ENCODE data around the gene CYP39A1. TPM values are rescaled to one million over a fixed set of nuclear protein-coding genes. Genes with fewer than 3 reads are reported as not detected.

Gene CYP39A1
- total RNA-seq, 1 experiment from 2014 or later = 0.54 TPM

DNA sequence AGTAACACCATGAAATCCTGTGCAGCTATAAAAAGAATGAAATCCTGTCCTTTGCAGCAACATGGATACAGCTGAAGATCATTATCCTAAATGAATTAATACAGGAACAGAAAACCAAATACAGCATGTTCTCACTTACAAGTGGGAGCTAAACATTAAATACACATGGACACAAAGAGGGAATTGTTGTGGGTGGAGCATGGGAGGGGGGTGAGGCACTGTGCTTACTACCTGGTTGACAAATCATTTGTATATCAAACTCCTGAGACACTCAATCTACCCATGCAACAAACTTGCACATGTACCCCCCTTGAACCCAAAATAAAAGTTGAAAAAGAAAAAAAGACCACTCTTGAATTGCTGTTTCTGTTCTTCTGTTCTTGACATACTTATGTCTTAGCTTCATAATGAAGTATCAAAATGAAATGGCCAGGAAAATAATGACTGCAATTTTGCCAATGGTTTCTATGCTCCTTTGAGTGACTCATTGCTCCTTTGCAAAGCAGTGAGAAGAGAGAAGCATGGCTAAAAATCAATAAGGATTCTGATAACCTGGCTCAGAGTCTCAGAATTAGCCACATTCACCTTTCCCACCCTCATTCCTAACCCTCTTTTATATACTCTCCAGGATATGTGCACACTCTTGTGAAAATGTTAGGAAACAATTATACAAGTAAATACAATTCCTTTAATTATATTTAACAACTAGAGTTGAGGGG lies 71.0 kb downstream of the CYP39A1 start:
- no peak overlapping the region for H3K4me2 ChIP-seq (ENCODE audit: low read length)
- H3K27me3 ChIP-seq (ENCODE audit: insufficient read depth, low read length) = no peaks in the 10 kb centered on the region
- ChIA-PET RAD21 (ENCODE audit: low non-redundant PET in 1 of 2, low total read pairs in 2 of 2, uncharacterized antibody in 2 of 2, unreplicated experiment in 2 of 2) (no interaction called here), CTCF (no interaction called here), POLR2A (no interaction called here)
- ATAC-seq = no peak
- no peak overlapping the region for H3K9ac ChIP-seq (ENCODE audit: low read length)
- no peaks in the 10 kb centered on the region for H3K9me2 ChIP-seq (ENCODE audit: insufficient read depth)
- peaks cover 0 to 6% of the 10 kb centered on the region in 2 experiments; a peak in 1 of 4 replicates for H3K4me1 ChIP-seq (ENCODE audit: control insufficient read depth in 1 of 2, insufficient read depth in 2 of 2, low read length in 2 of 2)
- H3K27ac ChIP-seq (ENCODE audit: low read depth, low read length) = no peak overlapping the region
- TF ChIP-seq EGR1 (IDR thresholded peaks at IDR 0.05; ENCODE audit: low read depth) = no peak
- TF ChIP-seq JUND (IDR thresholded peaks at IDR 0.05) = no peak
- TF ChIP-seq RAD21 (IDR thresholded peaks at IDR 0.05; ENCODE audit: low read depth) = no peak
- TF ChIP-seq, protein P1, sequence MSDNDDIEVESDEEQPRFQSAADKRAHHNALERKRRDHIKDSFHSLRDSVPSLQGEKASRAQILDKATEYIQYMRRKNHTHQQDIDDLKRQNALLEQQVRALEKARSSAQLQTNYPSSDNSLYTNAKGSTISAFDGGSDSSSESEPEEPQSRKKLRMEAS (IDR thresholded peaks at IDR 0.05) = no peak
- no peak for TF ChIP-seq REST (IDR thresholded peaks at IDR 0.05; ENCODE audit: low read depth)
- TF ChIP-seq ATF3 (IDR thresholded peaks at IDR 0.05) = no peak
- TF ChIP-seq POLR2A (IDR thresholded peaks at IDR 0.05; ENCODE audit: borderline replicate concordance, extremely low read depth, insufficient read depth, insufficient read length) = no peak
- no peak for TF ChIP-seq EZH2phosphoT487 (IDR thresholded peaks at IDR 0.05; ENCODE audit: borderline replicate concordance)
- no peak for TF ChIP-seq ZBTB33 (IDR thresholded peaks at IDR 0.05; ENCODE audit: extremely low read depth, insufficient replicate concordance, low read length)
- no peak for TF ChIP-seq CEBPB (IDR thresholded peaks at IDR 0.05; ENCODE audit: low read depth)
- no peak for TF ChIP-seq TCF7L2 (IDR thresholded peaks at IDR 0.05; ENCODE audit: borderline replicate concordance, extremely low read depth, insufficient read depth, insufficient read length)
- no peak for TF ChIP-seq YY1 (IDR thresholded peaks at IDR 0.05; ENCODE audit: extremely low read depth, insufficient replicate concordance, low read depth, low read length)
- TF ChIP-seq EZH2 (IDR thresholded peaks at IDR 0.05) = no peak
- no peak for TF ChIP-seq ZFX (IDR thresholded peaks at IDR 0.05)
- no peak overlapping the region for H3K4me3 ChIP-seq (replicated peaks in 1 of 2; ENCODE audit: low read depth in 1 of 2, low read length in 2 of 2)
- no peaks in the 10 kb centered on the region for H3K36me3 ChIP-seq (ENCODE audit: control insufficient read depth in 1 of 2, insufficient read depth in 2 of 2, low read length in 2 of 2)
- no peak overlapping the region for H2AFZ ChIP-seq (ENCODE audit: low read depth, low read length, poor library complexity, severe bottlenecking)
- intact Hi-C loops (cut with micrococcal nuclease) = no loop called here
- no TSS peak for BruUV-seq (replicated peaks)
- no peak for DNase-seq (ENCODE audit: low read depth, low spot score)
- no peaks in the 10 kb centered on the region for H3K79me2 ChIP-seq (ENCODE audit: insufficient read depth, low read length)
- no peaks in the 10 kb centered on the region for H3K9me3 ChIP-seq (ENCODE audit: control insufficient read depth in 1 of 2, insufficient read depth in 1 of 2, low read depth in 1 of 2, low read length in 2 of 2)
- H4K20me1 ChIP-seq (ENCODE audit: insufficient read depth) = no peaks in the 10 kb centered on the region
